ENCODE results near the gene MROH2A.

The MROH2A gene

GRCh38 chr2:233821196-233821595 lies 43.1 kb downstream of the MROH2A start:
- H3K4me1 ChIP-seq (ENCODE audit: control insufficient read depth, insufficient read depth, low read length, unreplicated experiment), result peaks cover 4% of the 10 kb centered on the region
- H3K27ac ChIP-seq (ENCODE audit: low read depth, low read length), result no peak overlapping the region
- H3K79me2 ChIP-seq (ENCODE audit: control insufficient read depth, insufficient read depth, low read length, unreplicated experiment), result no peaks in the 10 kb centered on the region
- no peaks in the 10 kb centered on the region for H3K36me3 ChIP-seq (ENCODE audit: insufficient read depth, low read length)
- H3K27me3 ChIP-seq (ENCODE audit: insufficient read depth, low read length), result no peaks in the 10 kb centered on the region; the same call in 1 of the 2 replicates
- H3K4me3 ChIP-seq (ENCODE audit: low read depth, low read length), result no peak overlapping the region
- no peak overlapping the region for H2AFZ ChIP-seq (ENCODE audit: low read length, unreplicated experiment)

GRCh38 chr2:233821709-233822100 lies 43.6 kb downstream of the MROH2A start:
- H3K27ac ChIP-seq (ENCODE audit: low read depth, low read length), result no peak overlapping the region
- H2AFZ ChIP-seq (ENCODE audit: low read length, unreplicated experiment), result no peak overlapping the region
- H3K4me3 ChIP-seq (ENCODE audit: low read depth, low read length), result no peak overlapping the region
- no peaks in the 10 kb centered on the region for H3K79me2 ChIP-seq (ENCODE audit: control insufficient read depth, insufficient read depth, low read length, unreplicated experiment)
- peaks cover 4% of the 10 kb centered on the region for H3K4me1 ChIP-seq (ENCODE audit: control insufficient read depth, insufficient read depth, low read length, unreplicated experiment)
- no peaks in the 10 kb centered on the region; the same call in 1 of the 2 replicates for H3K27me3 ChIP-seq (ENCODE audit: insufficient read depth, low read length)
- no peaks in the 10 kb centered on the region for H3K36me3 ChIP-seq (ENCODE audit: insufficient read depth, low read length)

- Histone ChIP-seq H3K27me3 (ENCODE audit: insufficient read depth, low read length) (no peaks in the 10 kb centered on the region; the same call in 1 of the 2 replicates), H2AFZ (ENCODE audit: low read length, unreplicated experiment) (no peak overlapping the region), H3K4me3 (ENCODE audit: low read depth, low read length) (no peak overlapping the region), H3K27ac (ENCODE audit: low read depth, low read length) (no peak overlapping the region), H3K79me2 (ENCODE audit: control insufficient read depth, insufficient read depth, low read length, unreplicated experiment) (no peaks in the 10 kb centered on the region), H3K4me1 (ENCODE audit: control insufficient read depth, insufficient read depth, low read length, unreplicated experiment) (peaks cover 1% of the 10 kb centered on the region), H3K36me3 (ENCODE audit: insufficient read depth, low read length) (no peaks in the 10 kb centered on the region)
These were observed 44.1 kb downstream of the MROH2A start for GRCh38 chr2:233822101-233822771.

GRCh38 chr2:233822781-233823730 lies 44.9 kb downstream of the MROH2A start:
- H3K4me1 ChIP-seq (ENCODE audit: control insufficient read depth, insufficient read depth, low read length, unreplicated experiment), result no peaks in the 10 kb centered on the region

GRCh38 chr2:233823731-233824121 lies 45.6 kb downstream of the MROH2A start:
- H3K36me3 ChIP-seq (ENCODE audit: insufficient read depth, low read length), result no peaks in the 10 kb centered on the region
- H3K27ac ChIP-seq (ENCODE audit: low read depth, low read length), result no peak overlapping the region
- no peaks in the 10 kb centered on the region for H3K79me2 ChIP-seq (ENCODE audit: control insufficient read depth, insufficient read depth, low read length, unreplicated experiment)
- H3K4me3 ChIP-seq (ENCODE audit: low read depth, low read length), result no peak overlapping the region
- H2AFZ ChIP-seq (ENCODE audit: low read length, unreplicated experiment), result no peak overlapping the region
- H3K27me3 ChIP-seq (ENCODE audit: insufficient read depth, low read length), result no peaks in the 10 kb centered on the region; the same call in 1 of the 2 replicates
- no peaks in the 10 kb centered on the region for H3K4me1 ChIP-seq (ENCODE audit: control insufficient read depth, insufficient read depth, low read length, unreplicated experiment)

More at GRCh38 chr2:233822781-233823730, 44.9 kb downstream of the MROH2A start:
- H2AFZ ChIP-seq (ENCODE audit: low read length, unreplicated experiment), result no peak overlapping the region
- no peaks in the 10 kb centered on the region; the same call in 1 of the 2 replicates for H3K27me3 ChIP-seq (ENCODE audit: insufficient read depth, low read length)
- no peaks in the 10 kb centered on the region for H3K36me3 ChIP-seq (ENCODE audit: insufficient read depth, low read length)
- no peak overlapping the region for H3K4me3 ChIP-seq (ENCODE audit: low read depth, low read length)
- H3K27ac ChIP-seq (ENCODE audit: low read depth, low read length), result no peak overlapping the region
- H3K79me2 ChIP-seq (ENCODE audit: control insufficient read depth, insufficient read depth, low read length, unreplicated experiment), result no peaks in the 10 kb centered on the region

GRCh38 chr2:233824373-233824772 lies 46.2 kb downstream of the MROH2A start:
- Histone ChIP-seq H3K4me3 (ENCODE audit: low read depth, low read length) (no peak overlapping the region), H3K27ac (ENCODE audit: low read depth, low read length) (no peak overlapping the region), H3K27me3 (ENCODE audit: insufficient read depth, low read length) (no peaks in the 10 kb centered on the region; the same call in 1 of the 2 replicates), H2AFZ (ENCODE audit: low read length, unreplicated experiment) (no peak overlapping the region), H3K4me1 (ENCODE audit: control insufficient read depth, insufficient read depth, low read length, unreplicated experiment) (no peaks in the 10 kb centered on the region), H3K36me3 (ENCODE audit: insufficient read depth, low read length) (no peaks in the 10 kb centered on the region), H3K79me2 (ENCODE audit: control insufficient read depth, insufficient read depth, low read length, unreplicated experiment) (no peaks in the 10 kb centered on the region)

- Histone ChIP-seq H3K4me1 (ENCODE audit: control insufficient read depth, insufficient read depth, low read length, unreplicated experiment) (no peaks in the 10 kb centered on the region), H3K79me2 (ENCODE audit: control insufficient read depth, insufficient read depth, low read length, unreplicated experiment) (no peaks in the 10 kb centered on the region), H3K27me3 (ENCODE audit: insufficient read depth, low read length) (no peaks in the 10 kb centered on the region), H3K36me3 (ENCODE audit: insufficient read depth, low read length) (no peaks in the 10 kb centered on the region), H2AFZ (ENCODE audit: low read length, unreplicated experiment) (no peak overlapping the region), H3K27ac (ENCODE audit: low read depth, low read length) (no peak overlapping the region), H3K4me3 (ENCODE audit: low read depth, low read length) (no peak overlapping the region)
These were observed 50.5 kb downstream of the MROH2A start for GRCh38 chr2:233828546-233829192.

- H3K4me3 ChIP-seq (ENCODE audit: low read depth, low read length), result no peak overlapping the region
- no peak overlapping the region for H3K27ac ChIP-seq (ENCODE audit: low read depth, low read length)
- no peaks in the 10 kb centered on the region for H3K79me2 ChIP-seq (ENCODE audit: control insufficient read depth, insufficient read depth, low read length, unreplicated experiment)
- H3K36me3 ChIP-seq (ENCODE audit: insufficient read depth, low read length), result no peaks in the 10 kb centered on the region
- H3K4me1 ChIP-seq (ENCODE audit: control insufficient read depth, insufficient read depth, low read length, unreplicated experiment), result no peaks in the 10 kb centered on the region
- no peaks in the 10 kb centered on the region for H3K27me3 ChIP-seq (ENCODE audit: insufficient read depth, low read length)
- H2AFZ ChIP-seq (ENCODE audit: low read length, unreplicated experiment), result no peak overlapping the region
These were observed 51.3 kb downstream of the MROH2A start for GRCh38 chr2:233829193-233830110.

GRCh38 chr2:233830111-233830802 lies 52.1 kb downstream of the MROH2A start:
- no peaks in the 10 kb centered on the region for H3K36me3 ChIP-seq (ENCODE audit: insufficient read depth, low read length)
- H3K79me2 ChIP-seq (ENCODE audit: control insufficient read depth, insufficient read depth, low read length, unreplicated experiment), result no peaks in the 10 kb centered on the region
- H3K4me1 ChIP-seq (ENCODE audit: control insufficient read depth, insufficient read depth, low read length, unreplicated experiment), result no peaks in the 10 kb centered on the region
- H3K27me3 ChIP-seq (ENCODE audit: insufficient read depth, low read length), result no peaks in the 10 kb centered on the region
- no peak overlapping the region for H3K4me3 ChIP-seq (ENCODE audit: low read depth, low read length)
- H3K27ac ChIP-seq (ENCODE audit: low read depth, low read length), result no peak overlapping the region
- H2AFZ ChIP-seq (ENCODE audit: low read length, unreplicated experiment), result no peak overlapping the region

Data from ACC112 (cell line).